ENCODE results near the gene CHCHD3.

- TF ChIP-seq, protein P1, sequence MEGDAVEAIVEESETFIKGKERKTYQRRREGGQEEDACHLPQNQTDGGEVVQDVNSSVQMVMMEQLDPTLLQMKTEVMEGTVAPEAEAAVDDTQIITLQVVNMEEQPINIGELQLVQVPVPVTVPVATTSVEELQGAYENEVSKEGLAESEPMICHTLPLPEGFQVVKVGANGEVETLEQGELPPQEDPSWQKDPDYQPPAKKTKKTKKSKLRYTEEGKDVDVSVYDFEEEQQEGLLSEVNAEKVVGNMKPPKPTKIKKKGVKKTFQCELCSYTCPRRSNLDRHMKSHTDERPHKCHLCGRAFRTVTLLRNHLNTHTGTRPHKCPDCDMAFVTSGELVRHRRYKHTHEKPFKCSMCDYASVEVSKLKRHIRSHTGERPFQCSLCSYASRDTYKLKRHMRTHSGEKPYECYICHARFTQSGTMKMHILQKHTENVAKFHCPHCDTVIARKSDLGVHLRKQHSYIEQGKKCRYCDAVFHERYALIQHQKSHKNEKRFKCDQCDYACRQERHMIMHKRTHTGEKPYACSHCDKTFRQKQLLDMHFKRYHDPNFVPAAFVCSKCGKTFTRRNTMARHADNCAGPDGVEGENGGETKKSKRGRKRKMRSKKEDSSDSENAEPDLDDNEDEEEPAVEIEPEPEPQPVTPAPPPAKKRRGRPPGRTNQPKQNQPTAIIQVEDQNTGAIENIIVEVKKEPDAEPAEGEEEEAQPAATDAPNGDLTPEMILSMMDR (IDR thresholded peaks at IDR 0.05): no peak
- no peak for TF ChIP-seq POLR2A (IDR thresholded peaks at IDR 0.05)
Observed at GRCh38 chr7:133047321-133047720, 34.6 kb downstream of the CHCHD3 start.
